Measurements from ENCODE around the gene SLIT3.

Gene SLIT3

GRCh38 chr5:169299191-169299662, 1.7 kb downstream of the SLIT3 start:
- no peak for DNase-seq (ENCODE audit: low read depth in 2 of 2)

- DNase-seq (ENCODE audit: low read depth in 2 of 2), result no peak
Observed at GRCh38 chr5:169298193-169298592, 2.7 kb downstream of the SLIT3 start.

- DNase-seq (ENCODE audit: low read depth in 2 of 2), result no peak
Observed at GRCh38 chr5:169296419-169297143, 4.4 kb downstream of the SLIT3 start.

DNA sequence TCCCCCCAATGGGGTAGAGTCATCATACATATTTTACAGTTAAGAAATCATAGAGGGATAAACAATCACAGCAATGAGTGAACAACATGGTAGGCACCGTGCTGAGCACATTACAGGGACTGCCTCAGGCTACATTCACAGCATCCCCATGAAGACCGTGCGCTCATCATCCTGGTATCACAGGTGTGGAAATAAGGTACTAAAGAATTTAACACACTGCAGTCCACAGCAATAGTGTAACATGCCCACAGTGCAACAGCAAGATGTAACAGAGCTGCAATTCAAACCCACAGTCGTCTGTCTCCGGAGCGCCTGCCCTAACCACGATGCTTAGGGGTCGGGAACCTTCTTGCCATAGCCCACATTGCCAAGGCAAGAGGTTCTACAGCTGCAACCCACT, 5.6 kb downstream of the SLIT3 start:
- no peak for DNase-seq (ENCODE audit: low read depth in 2 of 2)

GRCh38 chr5:169294621-169295020, 6.3 kb downstream of the SLIT3 start:
- DNase-seq (ENCODE audit: low read depth in 2 of 2), result no peak

DNA sequence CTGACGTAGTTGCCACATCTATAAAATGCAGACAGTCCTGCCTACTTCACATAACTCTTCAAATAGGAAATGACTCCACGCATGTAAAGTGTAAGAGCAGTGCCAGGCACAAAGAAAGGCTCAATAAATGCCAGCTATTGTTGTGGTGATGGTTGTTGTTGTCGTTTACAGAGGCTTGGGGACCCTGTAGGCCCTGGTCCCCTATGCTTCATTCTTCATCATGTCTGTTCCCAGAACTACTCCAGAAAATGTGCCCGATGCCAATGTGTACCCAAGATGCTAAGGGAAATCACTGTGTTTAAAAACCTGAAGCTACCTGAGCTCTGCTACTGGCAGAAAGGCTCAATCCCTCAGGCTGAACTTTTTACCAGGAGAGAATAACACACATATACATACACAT, 9.1 kb downstream of the SLIT3 start:
- no peak for DNase-seq (ENCODE audit: low read depth in 2 of 2)

DNA sequence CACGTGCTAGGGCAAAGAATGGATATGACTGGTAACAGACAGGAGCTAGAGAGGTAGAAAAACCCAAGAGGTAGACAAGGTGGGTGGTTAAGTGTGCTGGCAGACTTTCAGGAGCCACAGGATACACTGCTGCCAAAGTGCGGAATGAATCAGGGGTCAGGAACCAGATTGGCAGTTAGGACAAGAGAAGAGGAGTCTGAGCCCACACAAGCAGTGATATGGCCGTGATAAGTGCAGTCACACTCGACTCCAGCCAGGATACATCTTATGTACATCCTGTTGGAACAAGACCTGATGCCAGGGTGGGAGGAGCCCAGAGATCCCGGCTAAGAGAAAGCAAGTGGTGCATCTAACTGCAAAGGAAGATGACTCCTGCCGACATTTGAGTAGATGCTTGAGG, 10.0 kb downstream of the SLIT3 start:
- no peak for DNase-seq (ENCODE audit: low read depth in 2 of 2)

- DNase-seq (ENCODE audit: low read depth in 2 of 2), result no peak
Observed at GRCh38 chr5:169289520-169289919, 11.4 kb downstream of the SLIT3 start.

DNA sequence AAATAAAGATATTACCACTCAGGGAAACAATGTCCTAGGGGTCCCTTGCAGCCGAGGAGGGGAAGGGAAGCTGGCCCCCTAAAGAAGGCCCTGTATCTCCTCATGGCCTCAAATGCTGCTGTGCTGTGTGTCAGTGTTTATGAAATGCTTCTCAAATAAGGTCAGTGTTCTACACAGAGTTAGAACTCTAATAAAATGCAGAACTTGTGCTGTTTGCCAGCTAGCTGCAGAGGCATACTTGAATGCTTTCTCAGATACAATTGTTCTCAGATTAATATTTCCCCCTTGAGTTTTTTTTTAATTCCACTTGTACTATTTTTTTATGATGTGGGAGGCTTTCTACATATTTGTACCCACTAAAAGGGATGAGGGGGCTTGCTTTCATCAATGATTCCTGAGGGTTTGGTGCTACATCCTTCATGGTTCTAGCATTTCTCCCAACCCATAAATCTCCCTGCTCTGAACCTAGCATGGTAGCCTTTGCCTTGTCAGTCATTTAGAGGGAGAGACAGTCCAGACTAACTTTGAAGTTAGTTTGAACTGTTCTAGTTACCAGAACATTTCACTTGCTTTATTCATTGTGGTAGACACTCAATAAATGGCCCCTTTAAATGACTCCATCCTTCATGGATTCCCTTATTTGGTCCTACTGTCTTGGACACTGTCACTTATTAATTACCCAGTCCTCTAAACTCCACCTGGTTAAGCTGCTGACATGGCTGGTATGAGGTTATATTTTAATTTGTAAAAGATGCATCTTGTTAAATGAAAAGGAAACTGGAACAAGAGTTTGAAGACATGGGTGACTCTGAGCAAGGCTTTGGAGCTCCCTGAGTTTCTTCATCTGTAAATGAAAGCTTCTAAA, 12.6 kb downstream of the SLIT3 start:
- no peak for DNase-seq (ENCODE audit: low read depth in 2 of 2)

GRCh38 chr5:169287529-169287928, 13.4 kb downstream of the SLIT3 start:
- DNase-seq (ENCODE audit: low read depth in 2 of 2), result no peak

DNA sequence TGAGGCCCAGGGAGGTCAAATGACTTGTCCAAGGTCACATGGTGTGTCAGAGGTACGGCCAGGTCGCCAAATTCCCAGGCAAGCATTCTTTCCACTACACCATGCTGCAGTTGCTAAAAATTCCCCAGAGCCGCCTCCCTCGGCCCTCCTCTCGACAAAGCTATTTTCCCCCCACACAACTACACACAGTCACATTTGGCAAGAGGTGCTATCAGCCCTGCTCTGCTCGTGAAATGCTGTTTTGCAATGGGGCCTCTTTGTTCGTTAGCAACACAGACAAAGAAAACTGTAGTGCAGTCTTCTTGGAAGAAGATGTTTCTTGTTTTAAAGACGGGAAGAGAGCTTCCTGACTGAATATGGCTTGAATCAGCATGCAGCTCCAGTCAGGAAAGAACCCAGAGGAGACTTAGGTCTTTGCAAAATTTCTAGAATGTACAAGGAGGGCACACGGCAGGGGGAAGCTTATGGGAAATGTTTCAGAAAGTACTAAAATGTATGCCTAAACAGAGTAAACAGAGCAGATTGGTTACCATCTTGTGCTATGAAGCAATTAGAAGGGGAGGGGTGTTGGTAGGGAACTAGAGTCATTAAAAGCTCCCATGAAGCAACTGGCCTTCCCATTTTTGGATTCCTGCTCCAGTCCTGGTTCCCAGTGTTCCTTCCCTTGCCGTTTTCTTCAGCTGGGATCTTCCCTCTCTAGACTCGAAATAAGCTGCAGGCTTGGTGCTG, 14.2 kb downstream of the SLIT3 start:
- DNase-seq (ENCODE audit: low read depth in 2 of 2), result no peak

DNA sequence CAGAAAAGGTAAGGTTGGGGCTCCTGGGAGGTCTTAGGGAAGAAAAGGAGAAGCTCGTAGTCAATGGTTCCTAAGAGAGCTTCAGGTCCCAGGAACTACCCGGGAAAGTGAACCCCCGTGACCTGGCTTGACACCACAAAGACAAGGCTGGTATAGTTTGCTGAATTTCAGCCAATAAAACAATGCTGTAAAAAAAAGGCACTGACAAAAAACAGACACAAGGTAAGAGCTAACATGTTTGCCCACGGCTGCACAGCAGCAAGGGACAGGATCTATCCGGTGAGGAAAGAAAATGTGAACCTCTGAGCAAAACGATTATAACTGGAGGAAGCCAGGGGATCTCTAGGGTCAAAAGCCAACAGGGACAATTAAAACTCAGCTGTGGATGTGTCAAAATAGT, 17.1 kb downstream of the SLIT3 start:
- DNase-seq (ENCODE audit: low read depth in 2 of 2), result no peak

GRCh38 chr5:169281625-169282024, 19.3 kb downstream of the SLIT3 start:
- DNase-seq (ENCODE audit: low read depth in 2 of 2), result no peak

DNA sequence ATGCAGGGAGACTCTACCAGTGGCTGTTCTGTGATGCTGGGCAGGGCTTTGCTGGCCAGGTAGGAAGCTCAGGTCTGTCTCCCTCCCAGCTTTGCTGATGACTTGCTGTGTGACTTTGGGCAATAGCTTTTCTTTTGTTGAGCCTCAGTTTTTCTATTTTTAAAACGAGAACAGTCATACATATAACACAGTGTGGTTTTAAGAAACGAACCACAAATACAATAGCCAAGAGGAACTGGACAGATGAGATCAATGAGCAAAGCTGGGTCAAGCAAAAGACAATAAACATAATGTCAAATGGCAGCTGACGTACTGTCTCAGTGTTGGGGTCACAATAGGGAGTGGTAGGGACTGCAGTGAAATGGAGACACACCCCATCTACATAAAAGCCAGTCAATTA, 20.2 kb downstream of the SLIT3 start:
- no peak for DNase-seq (ENCODE audit: low read depth in 2 of 2)

DNA sequence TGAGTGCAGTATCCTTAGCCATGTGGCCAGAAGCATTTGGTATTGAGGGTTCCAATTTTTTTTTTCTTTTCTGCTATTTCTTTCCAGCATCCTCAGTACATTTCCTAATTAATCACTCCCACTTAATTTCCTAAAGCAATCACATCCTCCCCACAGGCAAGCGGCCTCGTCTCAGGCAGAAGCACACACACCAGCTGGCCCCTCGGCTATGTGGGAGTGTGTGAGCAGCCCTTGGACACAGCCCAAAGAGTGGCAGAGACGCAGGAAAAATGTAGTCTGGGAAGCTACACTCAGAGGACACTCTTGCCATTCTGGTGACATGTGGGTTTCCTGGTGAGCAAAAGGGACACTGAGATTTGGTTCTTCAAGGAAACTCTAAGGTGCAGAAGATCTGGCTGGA, 20.7 kb downstream of the SLIT3 start:
- no peak for DNase-seq (ENCODE audit: low read depth in 2 of 2)

DNA sequence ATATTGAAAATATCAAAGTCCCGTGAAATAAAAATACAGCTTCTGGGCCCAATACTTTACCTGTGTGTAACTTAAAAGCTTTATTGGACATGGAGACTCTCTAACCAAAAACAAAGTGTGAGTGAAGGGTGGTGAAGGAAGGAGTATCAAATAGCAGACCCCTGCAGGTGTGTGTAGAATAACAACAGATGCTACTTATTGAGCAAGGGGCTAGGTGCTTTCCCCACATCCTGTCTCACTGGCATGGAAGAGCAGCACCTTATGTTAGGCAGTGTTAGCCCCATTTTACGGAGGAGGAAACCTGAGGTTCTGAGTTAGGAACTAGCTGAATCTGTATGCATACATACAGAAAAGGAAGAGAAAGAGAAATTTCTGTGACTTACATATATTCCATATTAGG, 21.8 kb downstream of the SLIT3 start:
- no peak for DNase-seq (ENCODE audit: low read depth in 2 of 2)

GRCh38 chr5:169273881-169274280, 27.1 kb downstream of the SLIT3 start:
- DNase-seq (ENCODE audit: low read depth in 2 of 2), result no peak

DNA sequence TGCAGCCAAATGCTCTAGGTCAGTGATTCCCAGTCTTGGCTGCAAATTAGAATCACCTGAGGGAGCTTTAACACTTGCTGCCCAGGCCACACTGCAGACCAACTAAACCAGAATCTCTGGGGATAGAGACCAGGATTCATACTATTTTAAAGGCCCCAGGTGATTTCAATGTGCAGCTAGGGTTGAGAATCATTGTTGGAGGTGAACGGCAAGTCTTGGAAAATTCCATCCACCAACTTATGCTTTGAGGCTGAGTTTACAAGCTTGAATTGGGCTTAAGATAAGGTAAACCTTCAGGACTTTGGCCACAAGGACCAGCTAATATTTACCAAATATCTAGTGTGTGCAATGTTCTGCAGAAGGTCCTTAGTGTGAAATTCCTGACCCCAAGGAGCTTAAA, 27.5 kb downstream of the SLIT3 start:
- no peak for DNase-seq (ENCODE audit: low read depth in 2 of 2)

- no peak for DNase-seq (ENCODE audit: low read depth in 2 of 2)
Observed at GRCh38 chr5:169272731-169273427, 28.1 kb downstream of the SLIT3 start.

GRCh38 chr5:169272111-169272510, 28.8 kb downstream of the SLIT3 start:
- DNase-seq (ENCODE audit: low read depth in 2 of 2), result no peak

DNA sequence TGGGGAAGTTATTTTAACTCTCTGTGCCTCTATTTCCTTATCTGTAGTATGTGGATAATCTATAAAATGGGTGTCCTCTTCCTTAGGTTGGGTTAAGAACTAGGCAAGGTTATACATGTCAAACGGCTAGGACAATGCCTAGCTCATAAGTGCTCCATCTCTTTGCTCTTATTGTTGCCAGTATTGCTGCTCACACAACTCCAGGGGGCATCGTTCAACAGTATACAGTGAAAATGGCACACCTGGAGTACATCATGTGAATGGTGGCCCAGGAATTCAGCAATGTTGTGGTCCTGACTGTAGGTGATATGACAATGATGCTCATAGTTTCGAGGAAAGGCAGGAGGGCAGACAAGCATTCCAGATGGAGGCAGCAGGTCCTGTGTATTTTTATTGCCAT, 30.1 kb downstream of the SLIT3 start:
- no peak for DNase-seq (ENCODE audit: low read depth in 2 of 2)

DNA sequence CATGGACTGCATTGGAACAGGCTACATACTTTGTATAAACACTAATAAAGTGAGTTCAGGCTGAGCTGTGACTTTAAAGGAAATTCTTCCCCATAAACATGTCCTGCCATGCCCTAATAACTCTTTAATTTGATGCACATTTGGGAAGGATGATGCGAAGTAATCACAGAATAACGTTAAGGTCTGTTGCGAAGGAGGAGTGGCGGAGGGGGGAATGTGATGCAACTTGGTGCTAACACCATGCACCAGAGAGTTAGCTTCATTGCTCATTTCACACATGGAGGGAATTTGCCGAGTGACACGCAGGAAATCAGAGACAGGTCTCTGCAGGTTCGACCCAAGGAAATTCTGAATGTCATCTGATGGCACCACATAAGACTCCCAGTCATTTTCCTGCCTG, 32.9 kb downstream of the SLIT3 start:
- no peak for DNase-seq (ENCODE audit: low read depth in 2 of 2)

Data from stimulated activated CD4-positive, alpha-beta T cell treated with anti-CD3 and anti-CD28 coated beads, Interleukin-12 subunit alpha, Interleukin-12 subunit beta, amount 100 ng/mL, for 24 hours (primary cell).